ENCODE measurements around the gene PIGP. TPM values are rescaled to one million over a fixed set of nuclear protein-coding genes. Genes with fewer than 3 reads are reported as not detected.
A peak's percentile ranks its signal among the peaks of the same experiment; 100 is the strongest.

Gene PIGP
- total and polyA plus RNA-seq, 10 of the 15 experiments (the other 5 are each of a cell fraction or from before 2014, with no cell fraction given): 17.0 to 65.0 (median 29.5) TPM

GRCh38 chr21:37072988-37073416 lies at the start of gene PIGP, which contains the start of gene TTC3 (continued):
- TF ChIP-seq, protein P1, sequence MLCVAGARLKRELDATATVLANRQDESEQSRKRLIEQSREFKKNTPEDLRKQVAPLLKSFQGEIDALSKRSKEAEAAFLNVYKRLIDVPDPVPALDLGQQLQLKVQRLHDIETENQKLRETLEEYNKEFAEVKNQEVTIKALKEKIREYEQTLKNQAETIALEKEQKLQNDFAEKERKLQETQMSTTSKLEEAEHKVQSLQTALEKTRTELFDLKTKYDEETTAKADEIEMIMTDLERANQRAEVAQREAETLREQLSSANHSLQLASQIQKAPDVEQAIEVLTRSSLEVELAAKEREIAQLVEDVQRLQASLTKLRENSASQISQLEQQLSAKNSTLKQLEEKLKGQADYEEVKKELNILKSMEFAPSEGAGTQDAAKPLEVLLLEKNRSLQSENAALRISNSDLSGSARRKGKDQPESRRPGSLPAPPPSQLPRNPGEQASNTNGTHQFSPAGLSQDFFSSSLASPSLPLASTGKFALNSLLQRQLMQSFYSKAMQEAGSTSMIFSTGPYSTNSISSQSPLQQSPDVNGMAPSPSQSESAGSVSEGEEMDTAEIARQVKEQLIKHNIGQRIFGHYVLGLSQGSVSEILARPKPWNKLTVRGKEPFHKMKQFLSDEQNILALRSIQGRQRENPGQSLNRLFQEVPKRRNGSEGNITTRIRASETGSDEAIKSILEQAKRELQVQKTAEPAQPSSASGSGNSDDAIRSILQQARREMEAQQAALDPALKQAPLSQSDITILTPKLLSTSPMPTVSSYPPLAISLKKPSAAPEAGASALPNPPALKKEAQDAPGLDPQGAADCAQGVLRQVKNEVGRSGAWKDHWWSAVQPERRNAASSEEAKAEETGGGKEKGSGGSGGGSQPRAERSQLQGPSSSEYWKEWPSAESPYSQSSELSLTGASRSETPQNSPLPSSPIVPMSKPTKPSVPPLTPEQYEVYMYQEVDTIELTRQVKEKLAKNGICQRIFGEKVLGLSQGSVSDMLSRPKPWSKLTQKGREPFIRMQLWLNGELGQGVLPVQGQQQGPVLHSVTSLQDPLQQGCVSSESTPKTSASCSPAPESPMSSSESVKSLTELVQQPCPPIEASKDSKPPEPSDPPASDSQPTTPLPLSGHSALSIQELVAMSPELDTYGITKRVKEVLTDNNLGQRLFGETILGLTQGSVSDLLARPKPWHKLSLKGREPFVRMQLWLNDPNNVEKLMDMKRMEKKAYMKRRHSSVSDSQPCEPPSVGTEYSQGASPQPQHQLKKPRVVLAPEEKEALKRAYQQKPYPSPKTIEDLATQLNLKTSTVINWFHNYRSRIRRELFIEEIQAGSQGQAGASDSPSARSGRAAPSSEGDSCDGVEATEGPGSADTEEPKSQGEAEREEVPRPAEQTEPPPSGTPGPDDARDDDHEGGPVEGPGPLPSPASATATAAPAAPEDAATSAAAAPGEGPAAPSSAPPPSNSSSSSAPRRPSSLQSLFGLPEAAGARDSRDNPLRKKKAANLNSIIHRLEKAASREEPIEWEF (IDR thresholded peaks at IDR 0.05; ENCODE audit: insufficient replicate concordance, low read depth, low read length): no peak
- no peak; the same call in 1 of the 2 replicates for TF ChIP-seq SMARCA5 (IDR thresholded peaks at IDR 0.05)
- no peak for TF ChIP-seq YBX1 (IDR thresholded peaks at IDR 0.05)
- TF ChIP-seq SREBF1 (IDR thresholded peaks at IDR 0.05; ENCODE audit: low read length): no peak
- TF ChIP-seq IRF4 (IDR thresholded peaks at IDR 0.05; ENCODE audit: low read depth, low read length): no peak
- no peak for TF ChIP-seq JUNB (IDR thresholded peaks at IDR 0.05)
- no peak for TF ChIP-seq IKZF2 (IDR thresholded peaks at IDR 0.05)
- TF ChIP-seq IKZF1 (conservative IDR thresholded peaks at IDR 0.05): peak; percentile 63
- no peak for TF ChIP-seq SREBF2 (IDR thresholded peaks at IDR 0.05; ENCODE audit: low read length)
- no peak for TF ChIP-seq SUPT20H (IDR thresholded peaks at IDR 0.05; ENCODE audit: borderline replicate concordance, control insufficient read depth, low read depth, low read length)
- TF ChIP-seq, protein P2, sequence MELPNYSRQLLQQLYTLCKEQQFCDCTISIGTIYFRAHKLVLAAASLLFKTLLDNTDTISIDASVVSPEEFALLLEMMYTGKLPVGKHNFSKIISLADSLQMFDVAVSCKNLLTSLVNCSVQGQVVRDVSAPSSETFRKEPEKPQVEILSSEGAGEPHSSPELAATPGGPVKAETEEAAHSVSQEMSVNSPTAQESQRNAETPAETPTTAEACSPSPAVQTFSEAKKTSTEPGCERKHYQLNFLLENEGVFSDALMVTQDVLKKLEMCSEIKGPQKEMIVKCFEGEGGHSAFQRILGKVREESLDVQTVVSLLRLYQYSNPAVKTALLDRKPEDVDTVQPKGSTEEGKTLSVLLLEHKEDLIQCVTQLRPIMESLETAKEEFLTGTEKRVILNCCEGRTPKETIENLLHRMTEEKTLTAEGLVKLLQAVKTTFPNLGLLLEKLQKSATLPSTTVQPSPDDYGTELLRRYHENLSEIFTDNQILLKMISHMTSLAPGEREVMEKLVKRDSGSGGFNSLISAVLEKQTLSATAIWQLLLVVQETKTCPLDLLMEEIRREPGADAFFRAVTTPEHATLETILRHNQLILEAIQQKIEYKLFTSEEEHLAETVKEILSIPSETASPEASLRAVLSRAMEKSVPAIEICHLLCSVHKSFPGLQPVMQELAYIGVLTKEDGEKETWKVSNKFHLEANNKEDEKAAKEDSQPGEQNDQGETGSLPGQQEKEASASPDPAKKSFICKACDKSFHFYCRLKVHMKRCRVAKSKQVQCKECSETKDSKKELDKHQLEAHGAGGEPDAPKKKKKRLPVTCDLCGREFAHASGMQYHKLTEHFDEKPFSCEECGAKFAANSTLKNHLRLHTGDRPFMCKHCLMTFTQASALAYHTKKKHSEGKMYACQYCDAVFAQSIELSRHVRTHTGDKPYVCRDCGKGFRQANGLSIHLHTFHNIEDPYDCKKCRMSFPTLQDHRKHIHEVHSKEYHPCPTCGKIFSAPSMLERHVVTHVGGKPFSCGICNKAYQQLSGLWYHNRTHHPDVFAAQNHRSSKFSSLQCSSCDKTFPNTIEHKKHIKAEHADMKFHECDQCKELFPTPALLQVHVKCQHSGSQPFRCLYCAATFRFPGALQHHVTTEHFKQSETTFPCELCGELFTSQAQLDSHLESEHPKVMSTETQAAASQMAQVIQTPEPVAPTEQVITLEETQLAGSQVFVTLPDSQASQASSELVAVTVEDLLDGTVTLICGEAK (IDR thresholded peaks at IDR 0.05; ENCODE audit: borderline replicate concordance): no peak
- no peak for TF ChIP-seq RCOR1 (conservative IDR thresholded peaks at IDR 0.05; ENCODE audit: low read depth, low read length)
- no peak for TF ChIP-seq PAX5 (IDR thresholded peaks at IDR 0.05; ENCODE audit: borderline replicate concordance, low read depth, low read length)
- no peak for TF ChIP-seq IRF5 (IDR thresholded peaks at IDR 0.05; ENCODE audit: borderline replicate concordance)
- no peak for TF ChIP-seq CEBPZ (IDR thresholded peaks at IDR 0.05; ENCODE audit: low read depth, low read length)
- no peak for TF ChIP-seq RBBP5 (conservative IDR thresholded peaks at IDR 0.05)
- no peak for TF ChIP-seq NFYB (IDR thresholded peaks at IDR 0.05; ENCODE audit: insufficient read depth, low read depth, low read length)
- no peak for TF ChIP-seq SPI1 (IDR thresholded peaks at IDR 0.05; ENCODE audit: borderline replicate concordance, insufficient read depth, low read depth, low read length)
